Nephron progenitor cell (in vitro differentiated cells): ENCODE measurements around the gene ANP32E.
"Not testable (repeated sequence)": the region's sequence is repeated elsewhere in the genome, so short reads cannot be mapped to it uniquely, and the experiment has no call there.

ENCODE experiments used
- DNase-seq: peaks from one replicate; pipeline ENCODE4 v3.0.0; 2021
- H3K27ac Mint-ChIP-seq: 2 replicates; pipeline ENCODE4 v1.8.0; 2021; ENCODE audit warnings: mild to moderate bottlenecking, moderate library complexity, mixed read lengths
- H3K27me3 Mint-ChIP-seq: 2 replicates; pipeline ENCODE4 v1.8.0; 2021; ENCODE audit warnings: mild to moderate bottlenecking, low read depth, mixed read lengths; ENCODE audit not compliant: poor library complexity
- H3K36me3 Mint-ChIP-seq: 2 replicates; pipeline ENCODE4 v1.8.0; 2021; ENCODE audit warnings: low read depth, mixed read lengths
- H3K4me1 Mint-ChIP-seq: 2 replicates; pipeline ENCODE4 v1.8.0; 2021; ENCODE audit warnings: mixed read lengths
- H3K4me3 Mint-ChIP-seq: 2 replicates; pipeline ENCODE4 v1.8.0; 2021; ENCODE audit warnings: mild to moderate bottlenecking, moderate library complexity, mixed read lengths
- H3K9me3 Mint-ChIP-seq: 2 replicates; pipeline ENCODE4 v1.8.0; 2021; ENCODE audit warnings: mild to moderate bottlenecking, moderate library complexity, mixed read lengths
- CTCF ChIP-seq: fragments of 200-600 bp; sonication (generic); IDR thresholded peaks from 2 replicates; pipeline ENCODE4 v1.5.0; 2021; ENCODE audit warnings: antibody characterized with exemption

ANP32E gene

GRCh38 chr1:150212070-150212469 lies 23.8 kb downstream of the ANP32E start:
- DNase-seq: no peak
- no peak for TF ChIP-seq CTCF
- Mint-ChIP-seq H3K9me3 (no peaks in the 10 kb centered on the region), H3K36me3 (no peaks in the 10 kb centered on the region), H3K27me3 (peaks cover 9% of the 10 kb centered on the region), H3K4me1 (peaks cover 15% of the 10 kb centered on the region), H3K27ac (no peak overlapping the region), H3K4me3 (no peak overlapping the region)

DNA sequence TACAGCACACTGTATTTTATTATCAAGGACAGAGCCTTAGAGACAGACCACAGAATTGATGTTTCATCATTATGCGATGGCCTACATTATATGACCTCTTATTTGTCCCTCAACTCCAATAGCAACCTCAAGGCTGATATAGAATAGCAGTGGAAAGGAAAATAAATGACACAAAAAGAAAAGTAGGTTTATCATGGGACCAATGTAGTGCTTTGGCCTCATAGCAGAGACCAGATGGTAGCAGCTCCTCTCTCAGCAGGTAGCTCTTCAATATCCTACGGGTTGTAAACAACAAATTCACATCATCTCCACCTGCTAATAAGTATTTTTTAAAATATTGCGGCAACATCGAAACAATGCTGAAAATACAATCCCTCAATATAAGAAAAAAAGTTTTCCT lies 25.2 kb downstream of the ANP32E start:
- H3K9me3 Mint-ChIP-seq: no peaks in the 10 kb centered on the region
- H3K36me3 Mint-ChIP-seq: no peaks in the 10 kb centered on the region
- no peak overlapping the region for H3K4me3 Mint-ChIP-seq
- no peak overlapping the region for H3K27ac Mint-ChIP-seq
- DNase-seq: no peak
- peaks cover 15% of the 10 kb centered on the region for H3K4me1 Mint-ChIP-seq
- no peak for TF ChIP-seq CTCF
- peaks cover 12% of the 10 kb centered on the region for H3K27me3 Mint-ChIP-seq

DNA sequence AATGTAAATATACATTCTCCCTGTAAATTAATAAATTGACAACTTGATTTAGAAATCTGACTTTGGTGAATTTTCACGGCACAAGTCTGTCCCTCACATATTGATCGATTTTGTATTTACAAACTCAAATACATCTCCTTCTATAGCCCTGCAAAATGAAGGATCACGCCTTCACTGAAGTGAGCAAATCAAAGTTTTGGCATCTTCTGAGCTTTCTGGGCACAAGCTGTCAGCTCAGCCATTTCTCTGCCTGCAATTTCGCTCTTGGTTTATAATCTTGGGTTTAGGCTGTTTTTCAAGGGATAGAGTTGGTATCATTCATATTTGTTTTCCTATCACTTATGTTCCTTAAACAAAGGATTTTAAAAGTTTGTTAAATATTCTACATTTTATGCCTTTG lies 25.8 kb downstream of the ANP32E start:
- H3K36me3 Mint-ChIP-seq: no peaks in the 10 kb centered on the region
- peaks cover 12% of the 10 kb centered on the region for H3K27me3 Mint-ChIP-seq
- H3K4me3 Mint-ChIP-seq: no peak overlapping the region
- peaks cover 14% of the 10 kb centered on the region for H3K4me1 Mint-ChIP-seq
- TF ChIP-seq CTCF: no peak
- no peak for DNase-seq
- no peaks in the 10 kb centered on the region for H3K9me3 Mint-ChIP-seq
- H3K27ac Mint-ChIP-seq: no peak overlapping the region

GRCh38 chr1:150208460-150208859 lies 27.5 kb downstream of the ANP32E start:
- H3K9me3 Mint-ChIP-seq, DNase-seq, H3K36me3 Mint-ChIP-seq, H3K4me1 Mint-ChIP-seq, H3K27ac Mint-ChIP-seq, H3K4me3 Mint-ChIP-seq: not testable (repeated sequence)
- H3K27me3 Mint-ChIP-seq: peaks cover 17% of the 10 kb centered on the region

- peaks cover 13% of the 10 kb centered on the region for H3K27me3 Mint-ChIP-seq
- H3K36me3 Mint-ChIP-seq: no peaks in the 10 kb centered on the region
- no peak for TF ChIP-seq CTCF
- DNase-seq: no peak
- no peaks in the 10 kb centered on the region for H3K9me3 Mint-ChIP-seq
- H3K27ac Mint-ChIP-seq: no peak overlapping the region
- H3K4me1 Mint-ChIP-seq: no peaks in the 10 kb centered on the region
- H3K4me3 Mint-ChIP-seq: no peak overlapping the region
Observed at GRCh38 chr1:150207281-150207971, 28.5 kb downstream of the ANP32E start.

DNA sequence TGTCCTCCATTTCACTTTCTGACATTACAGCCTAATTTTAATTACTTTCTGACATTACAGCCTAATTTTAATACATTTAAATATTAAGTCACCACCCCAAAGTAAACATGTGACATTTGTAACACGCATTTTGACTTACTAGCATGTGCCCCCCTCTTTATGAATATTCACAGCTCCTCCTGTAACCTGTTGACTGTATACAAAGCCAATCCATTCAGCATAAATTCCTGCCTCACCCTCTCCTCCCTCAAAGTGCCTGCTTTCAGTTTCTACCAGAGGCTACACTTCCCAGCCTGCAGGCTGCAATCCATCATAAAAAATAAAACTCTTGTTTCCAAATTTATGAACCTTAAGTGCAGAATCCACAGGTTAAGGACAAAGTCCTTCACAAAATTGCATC lies 39.5 kb downstream of the ANP32E start:
- H3K27me3 Mint-ChIP-seq: peaks cover 14% of the 10 kb centered on the region
- H3K9me3 Mint-ChIP-seq: peaks cover 12% of the 10 kb centered on the region
- no peaks in the 10 kb centered on the region for H3K36me3 Mint-ChIP-seq
- no peak for DNase-seq
- no peak overlapping the region for H3K4me3 Mint-ChIP-seq
- H3K4me1 Mint-ChIP-seq: no peaks in the 10 kb centered on the region
- no peak for TF ChIP-seq CTCF
- H3K27ac Mint-ChIP-seq: no peak overlapping the region
